Measurements from ENCODE around the gene OVOL3. TPM values are rescaled to one million over a fixed set of nuclear protein-coding genes. Genes with fewer than 3 reads are reported as not detected.

Gene OVOL3
- total and polyA plus RNA-seq, 3 donors from 2014 or later, result 2.6 to 3.4 (median 3.3) TPM

DNA sequence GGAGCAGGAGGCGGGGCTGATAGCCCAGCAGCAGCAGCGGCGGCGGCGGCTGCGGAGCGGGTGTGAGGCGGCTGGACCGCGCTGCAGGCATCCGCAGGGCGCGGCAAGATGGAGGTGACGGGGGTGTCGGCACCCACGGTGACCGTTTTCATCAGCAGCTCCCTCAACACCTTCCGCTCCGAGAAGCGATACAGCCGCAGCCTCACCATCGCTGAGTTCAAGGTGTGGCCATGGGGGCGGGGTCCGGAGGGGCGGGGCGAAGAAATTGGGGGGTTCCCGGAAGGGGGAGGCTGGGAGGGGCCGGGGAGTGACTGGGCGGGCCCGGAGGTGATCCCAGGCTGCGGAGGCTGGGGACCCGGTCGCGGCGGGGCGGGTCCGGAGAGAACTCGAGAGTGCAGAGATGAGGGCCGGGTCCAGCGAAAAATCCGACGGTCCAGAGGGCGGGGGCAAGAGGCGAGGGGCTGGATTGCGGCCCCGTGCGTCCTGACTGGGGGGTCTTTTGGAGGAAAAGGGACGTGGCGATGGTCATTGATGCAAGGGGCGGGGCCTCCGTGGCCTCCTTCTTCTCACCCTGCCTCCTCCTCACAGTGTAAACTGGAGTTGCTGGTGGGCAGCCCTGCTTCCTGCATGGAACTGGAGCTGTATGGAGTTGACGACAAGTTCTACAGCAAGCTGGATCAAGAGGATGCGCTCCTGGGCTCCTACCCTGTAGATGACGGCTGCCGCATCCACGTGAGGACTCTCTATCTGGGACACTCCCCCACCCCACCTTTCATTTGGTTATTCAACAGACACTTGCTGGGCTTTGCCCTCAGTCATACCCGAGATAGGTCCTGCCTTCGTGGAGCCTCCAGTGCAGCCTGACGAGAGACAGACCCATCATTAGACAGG is 4.8 kb downstream of the OVOL3 start, which contains the start of gene TBCB:
TSS of gene TBCB (plus strand) at position 16 of the 891 bp plus-strand sequence. CDS start at position 109, 93 bp downstream.
- 3 to 5% methylated on average over 35 to 59 of the region's 59 CpGs for WGBS, 2 donors
- intact Hi-C loops (cut with DNase I; ENCODE audit: low total_unique reads), result no loop called here
- Histone ChIP-seq H3K27ac (peak within 1 kb of the TSS; percentile 29 to 77), H3K4me3 (peak within 1 kb of the TSS; percentile 54 to 87), H3K27me3 (no peaks in the 10 kb centered on the region), H3K36me3 (ENCODE audit: low read depth, missing control alignments) (no peaks in the 10 kb centered on the region), H3K9me3 (no peaks in the 10 kb centered on the region), H3K4me1 (peaks cover 15% of the 10 kb centered on the region)
- DNase-seq, result peak; percentile 18
- TF ChIP-seq POLR2A (IDR thresholded peaks at IDR 0.05) (no peak), CTCF (IDR thresholded peaks at IDR 0.05) (no peak)

GRCh38 chr19:36116344-36116637 is 5.3 kb downstream of the OVOL3 start:
- Histone ChIP-seq H3K27me3 (no peaks in the 10 kb centered on the region), H3K4me3 (no peak overlapping the region), H3K27ac (peak overlapping the region in 1 of 2 donors; percentile 77), H3K4me1 (peaks cover 15% of the 10 kb centered on the region), H3K9me3 (no peaks in the 10 kb centered on the region), H3K36me3 (ENCODE audit: low read depth, missing control alignments) (no peaks in the 10 kb centered on the region)
- WGBS, 2 donors, result 60 to 78% methylated on average over 1 of the region's 1 CpG
- intact Hi-C loops (cut with DNase I; ENCODE audit: low total_unique reads), result no loop called here
- no peak for DNase-seq
- TF ChIP-seq POLR2A (IDR thresholded peaks at IDR 0.05), result no peak
- no peak for TF ChIP-seq CTCF (IDR thresholded peaks at IDR 0.05)

- H3K9me3 ChIP-seq, result no peaks in the 10 kb centered on the region
- peaks cover 7% of the 10 kb centered on the region for H3K4me1 ChIP-seq
- TF ChIP-seq CTCF (IDR thresholded peaks at IDR 0.05) (no peak), POLR2A (IDR thresholded peaks at IDR 0.05) (no peak)
- no peaks in the 10 kb centered on the region for H3K27me3 ChIP-seq
- intact Hi-C loops (cut with DNase I; ENCODE audit: low total_unique reads), result no loop called here
- 81 to 88% methylated on average over 20 to 26 of the region's 26 CpGs for WGBS, 2 donors
- H3K27ac ChIP-seq, result no peak overlapping the region
- H3K36me3 ChIP-seq (ENCODE audit: low read depth, missing control alignments), result no peaks in the 10 kb centered on the region
- no peak overlapping the region for H3K4me3 ChIP-seq
- no peak for DNase-seq
Observed at GRCh38 chr19:36120092-36120983, 9.4 kb downstream of the OVOL3 start.

GRCh38 chr19:36120984-36121358 is 10.0 kb downstream of the OVOL3 start:
- DNase-seq, result no peak
- TF ChIP-seq CTCF (IDR thresholded peaks at IDR 0.05) (no peak), POLR2A (IDR thresholded peaks at IDR 0.05) (no peak)
- 62 to 68% methylated on average over 16 to 18 of the region's 18 CpGs for WGBS, 2 donors
- Histone ChIP-seq H3K4me3 (no peak overlapping the region), H3K36me3 (ENCODE audit: low read depth, missing control alignments) (no peaks in the 10 kb centered on the region), H3K27ac (no peak overlapping the region), H3K4me1 (peaks cover 5% of the 10 kb centered on the region), H3K9me3 (no peaks in the 10 kb centered on the region), H3K27me3 (no peaks in the 10 kb centered on the region)
- intact Hi-C loops (cut with DNase I; ENCODE audit: low total_unique reads), result no loop called here
